NT2/D1 (cell line): ENCODE results near the gene EIF3M.

Experiments
- DNase-seq: peaks from one replicate; pipeline ENCODE4 v3.0.0-alpha.2; 2011; ENCODE audit warnings: low read depth, low spot score
- H3K27me3 ChIP-seq: 2 replicates; pipeline ENCODE4 v1.6.0; 2011; ENCODE audit warnings: mild to moderate bottlenecking; ENCODE audit not compliant: insufficient read length, insufficient read depth
- H3K36me3 ChIP-seq: 2 replicates; pipeline ENCODE4 v1.6.1; 2011; ENCODE audit warnings: mild to moderate bottlenecking, low read length, mixed read lengths; ENCODE audit not compliant: insufficient read depth, insufficient read length
- H3K4me1 ChIP-seq: 2 replicates; pipeline ENCODE4 v1.5.1; 2011; ENCODE audit not compliant: insufficient read depth, insufficient read length
- H3K4me3 ChIP-seq: 2 replicates; pipeline ENCODE4 v1.5.1; 2011; ENCODE audit warnings: low read depth; ENCODE audit not compliant: insufficient read length
- H3K9ac ChIP-seq: 2 replicates; pipeline ENCODE4 v1.6.0; 2011; ENCODE audit warnings: low read depth; ENCODE audit not compliant: insufficient read length
- H3K9me3 ChIP-seq: 2 replicates; pipeline ENCODE4 v1.5.1; 2011; ENCODE audit warnings: mild to moderate bottlenecking, low read length; ENCODE audit not compliant: insufficient read depth
- SUZ12 ChIP-seq: IDR thresholded peaks from 2 replicates; pipeline ENCODE4 v1.6.1; 2011; ENCODE audit not compliant: insufficient read length, insufficient read depth; ENCODE audit errors: extremely low read depth
- YY1 ChIP-seq: IDR thresholded peaks from 2 replicates; pipeline ENCODE4 v1.6.1; 2011; ENCODE audit not compliant: insufficient read length, insufficient read depth
- ZNF274 ChIP-seq: IDR thresholded peaks from 2 replicates; pipeline ENCODE4 v1.6.1; 2011; ENCODE audit warnings: mild to moderate bottlenecking, low read depth, low read length

Gene EIF3M

DNA sequence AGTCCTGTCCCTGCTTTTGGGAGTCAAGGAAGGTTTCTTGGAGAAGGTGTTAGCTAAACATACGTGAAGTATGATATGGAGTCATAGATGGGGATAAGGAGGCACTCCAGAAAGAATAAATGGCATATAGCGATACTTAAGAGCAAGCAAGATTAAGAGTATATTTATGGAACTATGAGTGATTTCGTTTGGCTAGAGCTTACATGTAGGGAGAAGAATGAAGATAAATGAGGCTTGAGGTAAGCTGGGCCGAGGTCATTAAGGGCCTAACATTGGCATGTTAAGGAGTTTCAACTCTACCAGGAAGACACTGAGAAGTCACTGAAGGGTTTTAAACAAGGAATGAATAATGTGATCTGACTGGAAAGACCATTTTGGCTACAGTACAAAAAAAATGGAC lies 33.3 kb downstream of the EIF3M start:
- no peaks in the 10 kb centered on the region for H3K27me3 ChIP-seq
- H3K4me1 ChIP-seq: no peaks in the 10 kb centered on the region
- no peaks in the 10 kb centered on the region for H3K36me3 ChIP-seq
- no peak overlapping the region for H3K4me3 ChIP-seq
- TF ChIP-seq YY1 (no peak), SUZ12 (no peak), ZNF274 (no peak)
- H3K9me3 ChIP-seq: no peaks in the 10 kb centered on the region
- no peak overlapping the region for H3K9ac ChIP-seq
- DNase-seq: no peak

DNA sequence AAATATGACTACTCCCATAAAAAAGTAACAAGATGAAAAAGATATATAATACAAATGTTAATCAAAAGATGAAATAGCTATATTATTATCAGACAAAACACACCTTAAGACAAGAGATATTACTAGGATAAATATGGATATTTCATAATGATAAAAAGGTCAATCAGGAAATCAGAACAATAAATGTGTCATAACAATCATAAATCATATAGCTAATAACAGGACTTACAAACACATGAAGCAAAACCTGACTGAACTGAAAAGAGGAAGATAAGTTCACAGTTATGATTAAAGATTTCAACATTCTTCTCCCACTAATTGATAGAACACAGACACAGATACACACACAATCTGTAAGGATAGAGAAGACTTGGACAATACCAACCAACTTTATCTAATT lies 47.2 kb downstream of the EIF3M start:
- Histone ChIP-seq H3K27me3 (no peaks in the 10 kb centered on the region), H3K9me3 (no peaks in the 10 kb centered on the region), H3K4me1 (no peaks in the 10 kb centered on the region), H3K9ac (no peak overlapping the region), H3K36me3 (no peaks in the 10 kb centered on the region), H3K4me3 (no peak overlapping the region)
- no peak for DNase-seq
- TF ChIP-seq SUZ12 (no peak), YY1 (no peak), ZNF274 (no peak)

DNA sequence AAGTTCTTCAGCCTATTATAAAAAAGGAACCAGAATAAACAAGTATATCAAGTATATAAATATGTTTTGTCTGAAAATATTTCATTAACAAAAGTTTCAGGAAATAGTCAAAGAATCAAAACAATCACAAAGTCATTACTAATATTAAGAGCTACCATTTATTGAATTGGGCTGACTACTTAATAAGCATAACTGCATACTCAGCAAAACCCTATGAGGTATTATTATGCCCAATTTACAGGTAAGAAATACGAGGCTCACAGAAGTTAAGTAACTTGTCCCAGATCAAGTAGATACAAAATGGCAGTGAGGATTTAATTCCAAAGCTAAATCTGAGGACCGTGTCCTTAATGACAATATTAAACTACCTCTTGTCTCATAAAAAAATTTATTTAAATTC lies 52.2 kb downstream of the EIF3M start:
- Histone ChIP-seq H3K9me3 (no peaks in the 10 kb centered on the region), H3K36me3 (no peaks in the 10 kb centered on the region), H3K9ac (no peak overlapping the region), H3K27me3 (no peaks in the 10 kb centered on the region), H3K4me3 (no peak overlapping the region), H3K4me1 (no peaks in the 10 kb centered on the region)
- DNase-seq: no peak
- TF ChIP-seq ZNF274: no peak
- TF ChIP-seq YY1: no peak
- no peak for TF ChIP-seq SUZ12

DNA sequence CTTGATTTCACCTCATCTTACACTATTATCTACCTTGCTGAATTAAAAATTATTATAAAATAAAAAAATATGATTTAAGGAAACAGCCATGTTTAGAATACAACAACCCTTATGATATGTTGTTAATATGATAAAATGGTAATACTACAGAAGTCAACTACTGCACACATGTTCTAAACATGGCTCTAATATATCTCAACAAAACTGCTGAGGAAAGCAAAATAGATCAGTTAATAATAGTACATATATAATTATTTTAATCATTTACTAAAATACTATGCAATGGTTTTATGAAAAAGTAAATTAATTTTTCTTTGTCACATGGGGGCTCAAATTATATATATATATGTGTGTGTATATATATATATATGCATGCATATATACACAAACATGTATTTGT lies 57.7 kb downstream of the EIF3M start:
- no peak overlapping the region for H3K4me3 ChIP-seq
- no peak overlapping the region for H3K9ac ChIP-seq
- no peaks in the 10 kb centered on the region for H3K36me3 ChIP-seq
- H3K4me1 ChIP-seq: no peaks in the 10 kb centered on the region
- no peak for TF ChIP-seq SUZ12
- no peak for TF ChIP-seq YY1
- TF ChIP-seq ZNF274: no peak
- no peak for DNase-seq
- H3K27me3 ChIP-seq: no peaks in the 10 kb centered on the region
- H3K9me3 ChIP-seq: no peaks in the 10 kb centered on the region

DNA sequence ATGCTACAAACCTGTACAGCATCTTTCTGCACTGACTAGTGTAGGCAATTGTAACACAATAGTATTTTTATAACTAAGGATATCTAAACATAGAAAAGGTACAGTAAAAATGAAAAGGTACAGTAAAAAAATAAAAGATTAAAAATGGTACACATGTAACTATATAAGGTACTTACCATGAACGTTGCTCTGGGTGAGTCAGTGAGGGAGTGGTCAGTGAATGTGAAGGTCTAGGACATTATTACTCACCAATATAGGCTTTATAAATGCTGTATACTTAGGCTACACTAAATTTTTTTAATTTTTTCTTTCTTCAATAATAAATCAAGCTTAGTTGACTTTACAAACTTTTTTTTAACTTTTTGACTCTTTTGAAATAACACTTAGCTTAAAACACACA lies 59.9 kb downstream of the EIF3M start:
- Histone ChIP-seq H3K27me3 (no peaks in the 10 kb centered on the region), H3K36me3 (no peaks in the 10 kb centered on the region), H3K4me1 (no peaks in the 10 kb centered on the region), H3K4me3 (no peak overlapping the region), H3K9me3 (no peaks in the 10 kb centered on the region), H3K9ac (no peak overlapping the region)
- TF ChIP-seq SUZ12: no peak
- TF ChIP-seq ZNF274: no peak
- no peak for TF ChIP-seq YY1
- DNase-seq: no peak
